Mesenchymal stem cell (in vitro differentiated cells and primary cell): ENCODE results near the gene CDH18.

ENCODE experiments used
- DNase-seq: peaks from one replicate; pipeline ENCODE4 v3.0.0-alpha.2; 2013
- H2AFZ ChIP-seq: one replicate; pipeline ENCODE4 v1.6.1; 2013; ENCODE audit warnings: low read depth, mild to moderate bottlenecking, control low read depth, inconsistent platforms, low read length, moderate library complexity
- H2AK5ac ChIP-seq: 2 replicates; pipeline ENCODE4 v1.6.1; 2013; ENCODE audit warnings: low read length, moderate library complexity, mild to moderate bottlenecking, inconsistent platforms; ENCODE audit not compliant: severe bottlenecking
- H2BK120ac ChIP-seq: one replicate; pipeline ENCODE4 v1.6.1; 2013; ENCODE audit warnings: low read depth, mild to moderate bottlenecking, inconsistent platforms, low read length, moderate library complexity
- H2BK12ac ChIP-seq, 2 experiments: one replicate each; pipeline ENCODE4 v1.6.1; 2013; ENCODE audit warnings: inconsistent platforms in 2 of 2, low read length in 2 of 2, mild to moderate bottlenecking in 2 of 2, moderate library complexity in 2 of 2, control low read depth in 1 of 2
- H2BK15ac ChIP-seq: one replicate; pipeline ENCODE4 v1.6.1; 2013; ENCODE audit warnings: mild to moderate bottlenecking, low read depth, inconsistent platforms; ENCODE audit not compliant: poor library complexity, severe bottlenecking
- H2BK5ac ChIP-seq: 2 replicates; pipeline ENCODE4 v1.6.1; 2013; ENCODE audit warnings: low read depth, mild to moderate bottlenecking, low read length, control low read depth, inconsistent platforms; ENCODE audit not compliant: poor library complexity, severe bottlenecking
- H3K14ac ChIP-seq, 2 experiments: one replicate each; pipeline ENCODE4 v1.6.1; 2013; ENCODE audit warnings: inconsistent platforms in 2 of 2, low read length in 2 of 2, control low read depth in 1 of 2, mild to moderate bottlenecking in 1 of 2, moderate library complexity in 1 of 2
- H3K18ac ChIP-seq, 2 experiments: one replicate each; pipeline ENCODE4 v1.6.1; 2013; ENCODE audit warnings: inconsistent platforms in 2 of 2, low read length in 2 of 2, control low read depth in 1 of 2, low read depth in 1 of 2, mild to moderate bottlenecking in 1 of 2
- H3K23ac ChIP-seq, 2 experiments: one replicate each; pipeline ENCODE4 v1.6.1; 2013; ENCODE audit warnings: inconsistent platforms in 2 of 2, low read length in 2 of 2, mild to moderate bottlenecking in 2 of 2, moderate library complexity in 2 of 2, control low read depth in 1 of 2
- H3K27ac ChIP-seq: 2 replicates; pipeline ENCODE4 v1.5.1; 2013; ENCODE audit warnings: mild to moderate bottlenecking, moderate library complexity, low read length, control low read depth, inconsistent platforms; ENCODE audit not compliant: poor library complexity, severe bottlenecking
- H3K27me3 ChIP-seq, 2 experiments: 2 replicates each; pipeline versions ENCODE4 v1.6.1 to v1.7.0; 2013; ENCODE audit warnings: low read length in 2 of 2, mild to moderate bottlenecking in 2 of 2, moderate library complexity in 2 of 2, control low read depth in 1 of 2, inconsistent platforms in 1 of 2; ENCODE audit not compliant: control insufficient read depth in 1 of 2, insufficient read depth in 1 of 2
- H3K36me3 ChIP-seq, 2 experiments: 2 replicates each; pipeline versions ENCODE4 v1.6.1 to v1.7.0; 2013; ENCODE audit warnings: low read length in 2 of 2, control low read depth in 1 of 2, inconsistent platforms in 1 of 2, low read depth in 1 of 2, mild to moderate bottlenecking in 1 of 2; ENCODE audit not compliant: insufficient read depth in 2 of 2, control insufficient read depth in 1 of 2
- H3K4ac ChIP-seq, 2 experiments: one replicate each; pipeline ENCODE4 v1.6.1; 2013; ENCODE audit warnings: inconsistent platforms in 2 of 2, low read length in 2 of 2, mild to moderate bottlenecking in 2 of 2, moderate library complexity in 2 of 2, control low read depth in 1 of 2, low read depth in 1 of 2
- H3K4me1 ChIP-seq: 2 replicates; pipeline ENCODE4 v1.6.1; 2013; ENCODE audit warnings: low read depth, low read length, control low read depth; ENCODE audit not compliant: control insufficient read depth, insufficient read depth
- H3K4me2 ChIP-seq: 2 replicates; pipeline ENCODE4 v1.6.1; 2013; ENCODE audit warnings: low read length, mild to moderate bottlenecking, inconsistent platforms; ENCODE audit not compliant: poor library complexity, severe bottlenecking
- H3K4me3 ChIP-seq, 2 experiments: 2 replicates each; pipeline versions ENCODE4 v1.5.1 to v1.7.0; 2013; ENCODE audit warnings: low read length in 2 of 2, mild to moderate bottlenecking in 2 of 2, control low read depth in 1 of 2, low read depth in 1 of 2; ENCODE audit not compliant: insufficient read depth in 1 of 2
- H3K79me1 ChIP-seq: replicated peaks from 2 replicates; pipeline ENCODE4 v1.6.1; 2013; ENCODE audit warnings: mild to moderate bottlenecking, control low read depth, low read length, inconsistent platforms; ENCODE audit not compliant: poor library complexity, severe bottlenecking
- H3K9ac ChIP-seq: 2 replicates; pipeline ENCODE4 v1.7.0; 2013; ENCODE audit warnings: mild to moderate bottlenecking, low read length, moderate library complexity
- H3K9me3 ChIP-seq: 2 replicates; pipeline ENCODE4 v1.7.0; 2013; ENCODE audit warnings: mild to moderate bottlenecking, low read length; ENCODE audit not compliant: control insufficient read depth
- H4K8ac ChIP-seq: one replicate; pipeline ENCODE4 v1.6.1; 2013; ENCODE audit warnings: inconsistent platforms, mild to moderate bottlenecking, low read length, moderate library complexity
- H4K91ac ChIP-seq: one replicate; pipeline ENCODE4 v1.6.1; 2013; ENCODE audit warnings: mild to moderate bottlenecking, low read length, inconsistent platforms
- WGBS: methylation state at CpG from one replicate; pipeline ENCODE4 v1.1.7; 2013; ENCODE audit warnings: mixed read lengths; 5-methylcytosine and 5-hydroxymethylcytosine counted together

The CDH18 gene

DNA sequence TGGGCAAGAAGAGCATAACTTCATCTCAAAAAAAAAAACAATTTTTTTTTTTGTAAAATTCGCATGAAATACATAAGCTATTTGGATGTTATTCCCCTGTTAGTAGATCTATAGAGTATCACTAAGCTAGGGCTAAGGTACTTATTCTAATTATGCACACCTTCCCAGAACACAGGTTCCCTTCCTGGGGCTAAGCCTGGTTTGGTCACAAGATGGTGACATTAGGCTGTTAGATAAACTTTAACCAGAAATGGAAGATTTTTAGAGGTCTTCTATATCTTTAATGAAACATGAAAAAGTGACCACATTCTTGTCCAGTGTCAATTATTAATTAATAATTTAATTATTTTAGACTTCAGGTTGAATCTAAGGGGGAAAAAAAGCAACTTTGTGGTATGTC, 433.5 kb downstream of the CDH18 start:
- Histone ChIP-seq H2BK120ac (no peak overlapping the region), H3K36me3 (no peaks in the 10 kb centered on the region), H4K91ac (no peak overlapping the region), H3K18ac (no peak overlapping the region), H3K9ac (no peak overlapping the region), H3K4me2 (no peak overlapping the region), H3K9me3 (peaks cover 3% of the 10 kb centered on the region), H2AK5ac (no peak overlapping the region), H3K27me3 (no peaks in the 10 kb centered on the region), H4K8ac (no peak overlapping the region), H2BK15ac (no peak overlapping the region), H3K14ac (no peak overlapping the region), H3K79me1 (no peaks in the 10 kb centered on the region), H2AFZ (no peak overlapping the region), H2BK12ac (no peak overlapping the region), H3K4me3 (no peak overlapping the region), H2BK5ac (no peak overlapping the region), H3K4me1 (no peaks in the 10 kb centered on the region), H3K4ac (no peak overlapping the region), H3K23ac (no peak overlapping the region), H3K27ac (no peak overlapping the region)
- no CpG with 5 or more reads among the region's 1 CpG for WGBS
- no peak for DNase-seq

DNA sequence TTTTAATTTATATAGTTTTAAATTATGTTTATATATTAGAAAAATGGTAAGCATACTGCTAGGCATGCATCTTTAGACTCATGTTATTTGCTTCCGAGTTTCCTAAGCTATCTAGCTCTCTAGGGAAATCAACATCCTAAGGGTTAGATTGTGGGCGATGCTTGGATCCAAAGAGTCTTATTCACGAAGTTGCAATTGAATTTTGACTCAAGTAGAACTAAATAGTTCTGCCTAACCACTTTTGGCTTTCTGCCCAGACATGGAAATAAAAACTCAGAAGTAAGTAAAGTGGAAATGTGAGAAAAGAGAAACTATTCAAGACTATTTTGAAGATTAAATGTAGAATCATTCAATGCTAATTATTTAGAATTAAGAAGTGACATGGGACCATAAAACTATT, 440.4 kb downstream of the CDH18 start:
- H3K14ac ChIP-seq: no peak overlapping the region
- WGBS: 57% methylated on average over 2 of the region's 3 CpGs

GRCh38 chr5:19546521-19546920, 441.5 kb downstream of the CDH18 start:
- Histone ChIP-seq H3K4me3 (no peak overlapping the region), H4K91ac (no peak overlapping the region), H3K18ac (no peak overlapping the region), H2BK12ac (no peak overlapping the region), H4K8ac (no peak overlapping the region), H3K27me3 (no peaks in the 10 kb centered on the region), H2BK5ac (no peak overlapping the region), H2AFZ (no peak overlapping the region), H3K9ac (no peak overlapping the region), H3K4ac (no peak overlapping the region), H3K36me3 (no peaks in the 10 kb centered on the region), H3K9me3 (no peaks in the 10 kb centered on the region), H3K23ac (no peak overlapping the region), H3K4me2 (no peak overlapping the region), H3K27ac (no peak overlapping the region), H3K4me1 (no peaks in the 10 kb centered on the region), H3K79me1 (no peaks in the 10 kb centered on the region), H2BK15ac (no peak overlapping the region), H2BK120ac (no peak overlapping the region), H2AK5ac (no peak overlapping the region), H3K14ac (no peak overlapping the region)
- no peak for DNase-seq
- no CpG with 5 or more reads among the region's 1 CpG for WGBS

More for the DNA sequence above, 440.4 kb downstream of the CDH18 start:
- Histone ChIP-seq H3K4me3 (no peak overlapping the region), H3K36me3 (no peaks in the 10 kb centered on the region), H2BK12ac (no peak overlapping the region), H3K9me3 (no peaks in the 10 kb centered on the region), H3K27ac (no peak overlapping the region), H2BK15ac (no peak overlapping the region), H2BK120ac (no peak overlapping the region), H3K4me2 (no peak overlapping the region), H3K9ac (no peak overlapping the region), H4K91ac (no peak overlapping the region), H2AK5ac (no peak overlapping the region), H4K8ac (no peak overlapping the region), H3K4ac (no peak overlapping the region), H3K79me1 (no peaks in the 10 kb centered on the region), H3K23ac (no peak overlapping the region), H3K4me1 (no peaks in the 10 kb centered on the region), H2AFZ (no peak overlapping the region), H3K27me3 (no peaks in the 10 kb centered on the region), H2BK5ac (no peak overlapping the region), H3K18ac (no peak overlapping the region)
- peak; percentile 19 for DNase-seq

DNA sequence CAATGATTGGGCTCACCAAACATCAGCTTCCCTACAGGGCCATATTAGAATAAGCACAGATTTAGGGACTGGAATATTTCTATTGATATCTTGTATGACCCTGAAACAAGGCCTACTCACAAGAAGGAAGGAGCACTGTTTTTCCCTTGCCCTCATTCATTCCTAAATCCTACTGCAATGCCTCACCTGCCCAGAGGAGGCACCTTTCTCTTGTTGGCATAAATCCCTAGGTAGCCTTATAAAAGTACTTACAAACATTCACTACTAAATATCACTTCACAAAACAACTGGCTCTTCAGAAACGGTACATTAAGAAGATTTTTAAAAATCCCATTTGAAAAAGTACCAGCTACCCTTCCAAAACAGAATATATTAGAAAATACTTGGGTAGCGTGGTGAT, 449.4 kb downstream of the CDH18 start:
- no peaks in the 10 kb centered on the region for H3K36me3 ChIP-seq
- no peak overlapping the region for H3K27ac ChIP-seq
- H2AFZ ChIP-seq: no peak overlapping the region
- H4K8ac ChIP-seq: no peak overlapping the region
- H3K23ac ChIP-seq: no peak overlapping the region
- H3K4me1 ChIP-seq: no peaks in the 10 kb centered on the region
- H2BK120ac ChIP-seq: no peak overlapping the region
- no peak overlapping the region for H2BK15ac ChIP-seq
- no peak overlapping the region for H3K4me3 ChIP-seq
- no peak overlapping the region for H3K4ac ChIP-seq
- no CpG with 5 or more reads among the region's 2 CpGs for WGBS
- no peak overlapping the region for H3K14ac ChIP-seq
- no peaks in the 10 kb centered on the region for H3K9me3 ChIP-seq
- no peak overlapping the region for H2BK5ac ChIP-seq
- no peaks in the 10 kb centered on the region for H3K27me3 ChIP-seq
- no peaks in the 10 kb centered on the region for H3K79me1 ChIP-seq
- DNase-seq: no peak
- H3K4me2 ChIP-seq: no peak overlapping the region
- no peak overlapping the region for H3K18ac ChIP-seq
- H2AK5ac ChIP-seq: no peak overlapping the region
- no peak overlapping the region for H4K91ac ChIP-seq
- H3K9ac ChIP-seq: no peak overlapping the region
- no peak overlapping the region for H2BK12ac ChIP-seq
